ENCODE data around the gene ARHGEF16. TPM values are rescaled to one million over a fixed set of nuclear protein-coding genes. Genes with fewer than 3 reads are reported as not detected.

ARHGEF16 gene
- total RNA-seq (2022; extraction: Qiagen RNA extraction; ENCODE audit: low read depth) = 2.8 to 6.0 TPM (median 4.5 TPM) in 5 replicates

GRCh38 chr1:3453891-3454810 is at the start of gene ARHGEF16:
TSS of gene ARHGEF16 (plus strand) at chr1:3454665. CDS start at chr1:3463085, 8,420 bp downstream.

Other genes starting within 250 kb of the ARHGEF16 start
- 6.0 to 17.3 TPM (median 10.8 TPM) in 5 replicates for gene MEGF6, start 156.8 kb downstream of the ARHGEF16 start, total RNA-seq (2022; extraction: Qiagen RNA extraction; ENCODE audit: low read depth)
- gene TPRG1L, start 170.3 kb downstream of the ARHGEF16 start, total RNA-seq (2022; extraction: Qiagen RNA extraction; ENCODE audit: low read depth) = 22.7 to 29.9 TPM (median 28.4 TPM) in 5 replicates
- gene WRAP73, start 195.4 kb downstream of the ARHGEF16 start, total RNA-seq (2022; extraction: Qiagen RNA extraction; ENCODE audit: low read depth) = 14.7 to 19.9 TPM (median 19.2 TPM) in 5 replicates
- gene TP73, start 197.9 kb downstream of the ARHGEF16 start, total RNA-seq (2022; extraction: Qiagen RNA extraction; ENCODE audit: low read depth) = 0.59 to 0.83 TPM (median 0.71 TPM) in 5 replicates